Fibroblast of lung (primary cell): ENCODE data around the gene TENM3. TPM values are rescaled to one million over a fixed set of nuclear protein-coding genes. Genes with fewer than 3 reads are reported as not detected.

Experiments
- DNase-seq, 2 donors: peaks; one replicate each; pipeline versions ENCODE4 v3.0.0 to v3.0.0-alpha.2; 2010; ENCODE audit warnings: low read depth in 2 of 2
- H2AFZ ChIP-seq: 2 replicates; pipeline ENCODE4 v1.5.1; 2012; ENCODE audit warnings: low read length, control low read depth, inconsistent platforms
- H3K27ac ChIP-seq: 2 replicates; pipeline ENCODE4 v1.5.1; 2011; ENCODE audit warnings: low read length, control low read depth; ENCODE audit not compliant: insufficient read depth
- H3K27me3 ChIP-seq: 2 replicates; pipeline ENCODE4 v1.5.1; 2011; ENCODE audit warnings: mild to moderate bottlenecking, low read length; ENCODE audit not compliant: control insufficient read depth, insufficient read depth
- H3K36me3 ChIP-seq: 2 replicates; pipeline ENCODE4 v1.5.1; 2011; ENCODE audit warnings: low read length; ENCODE audit not compliant: control insufficient read depth, insufficient read depth
- H3K4me1 ChIP-seq: 2 replicates; pipeline ENCODE4 v1.5.1; 2011; ENCODE audit warnings: low read length; ENCODE audit not compliant: control insufficient read depth, insufficient read depth; ENCODE audit errors: extremely low read depth
- H3K4me2 ChIP-seq: 2 replicates; pipeline ENCODE4 v1.5.1; 2011; ENCODE audit warnings: low read length, control low read depth; ENCODE audit not compliant: insufficient read depth; ENCODE audit errors: extremely low read depth
- H3K4me3 ChIP-seq, 4 experiments: fragments of 200-600 bp in 1 of 4; sonication (generic) in 1 of 4; replicated peaks in 1 of 4; 2 replicates each; pipeline ENCODE4 v1.5.1; 2011 to 2016; ENCODE audit warnings: low read length in 4 of 4, low read depth in 3 of 4, mild to moderate bottlenecking in 3 of 4, control low read depth in 2 of 4, inconsistent platforms in 1 of 4, mixed read lengths in 1 of 4; ENCODE audit not compliant: insufficient read depth in 1 of 4; ENCODE audit errors: control extremely low read depth in 1 of 4
- H3K79me2 ChIP-seq: 2 replicates; pipeline ENCODE4 v1.5.1; 2012; ENCODE audit warnings: mild to moderate bottlenecking, low read length, inconsistent platforms; ENCODE audit not compliant: control insufficient read depth, insufficient read depth
- H3K9ac ChIP-seq: 2 replicates; pipeline ENCODE4 v1.5.1; 2011; ENCODE audit warnings: mild to moderate bottlenecking, low read length, control low read depth; ENCODE audit not compliant: insufficient read depth
- H3K9me3 ChIP-seq: 2 replicates; pipeline ENCODE4 v1.5.1; 2012; ENCODE audit warnings: low read depth, low read length; ENCODE audit not compliant: control insufficient read depth, insufficient read depth
- H4K20me1 ChIP-seq: 2 replicates; pipeline ENCODE4 v1.5.1; 2011; ENCODE audit warnings: low read length; ENCODE audit not compliant: control insufficient read depth, insufficient read depth; ENCODE audit errors: extremely low read depth
- EZH2 ChIP-seq: IDR thresholded peaks from 2 replicates; pipeline ENCODE4 v1.5.1; 2012; ENCODE audit warnings: low read length, control low read depth, mild to moderate bottlenecking; ENCODE audit errors: missing control alignments
- polyA plus RNA-seq, 2 donors: library from polyadenylated mRNA; depleted of rRNA in 1 of 2; stranded (reverse) in 1 of 2; unstranded in 1 of 2; fragments of >200 nt; gene quantifications; 2 replicates each; pipeline ENCODE4 v1.2.1, GENCODE V29; 2011 to 2012; ENCODE audit warnings: missing spikeins in 1 of 2
- total RNA-seq: library from RNA; depleted of rRNA; stranded (reverse); fragments of >200 nt; gene quantifications from 2 replicates; pipeline ENCODE4 v1.2.1, GENCODE V29; 2014
- TF ChIP-seq, protein P1 (sequence below), 2 donors: IDR thresholded peaks in 1 of 2; conservative IDR thresholded peaks in 1 of 2; 1 replicate in 1 of 2; 2 replicates in 1 of 2; pipeline ENCODE4 v1.5.1; 2011 to 2012; ENCODE audit warnings: low read length in 2 of 2, control low read depth in 1 of 2, inconsistent platforms in 1 of 2, low read depth in 1 of 2, mild to moderate bottlenecking in 1 of 2

The TENM3 gene
- total and polyA plus RNA-seq, 2 donors (not counting 1 experiment from before 2014, with no cell fraction given) = 2.7 to 3.6 TPM

DNA sequence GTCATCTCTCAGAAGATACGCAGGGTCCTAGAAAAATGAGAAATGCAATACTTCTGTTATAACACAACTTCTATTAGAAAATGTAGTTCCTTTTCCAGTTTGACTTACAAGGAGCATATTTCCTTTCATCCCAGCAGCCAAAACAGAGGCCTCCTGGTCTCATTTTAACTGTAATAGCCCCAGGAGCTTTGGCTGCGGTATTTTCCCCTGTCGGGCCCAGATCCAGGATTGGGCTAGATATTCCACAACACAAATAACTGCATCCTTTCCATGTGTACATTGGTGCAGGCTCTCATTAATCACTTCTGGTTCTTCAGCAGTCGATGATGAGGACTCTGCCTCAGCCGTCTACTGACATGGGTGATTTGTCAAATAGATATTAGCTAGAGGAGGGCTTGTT, 166.1 kb downstream of the TENM3 start:
- Histone ChIP-seq H3K79me2 (no peaks in the 10 kb centered on the region), H4K20me1 (no peaks in the 10 kb centered on the region), H3K36me3 (no peaks in the 10 kb centered on the region), H3K4me2 (no peak overlapping the region), H3K4me3 (no peak overlapping the region), H2AFZ (no peak overlapping the region), H3K27ac (no peak overlapping the region), H3K9me3 (no peaks in the 10 kb centered on the region), H3K9ac (no peak overlapping the region), H3K27me3 (no peaks in the 10 kb centered on the region), H3K4me1 (no peaks in the 10 kb centered on the region)
- peak in 1 of 2 donors; percentile 29 for DNase-seq
- TF ChIP-seq, protein P1, sequence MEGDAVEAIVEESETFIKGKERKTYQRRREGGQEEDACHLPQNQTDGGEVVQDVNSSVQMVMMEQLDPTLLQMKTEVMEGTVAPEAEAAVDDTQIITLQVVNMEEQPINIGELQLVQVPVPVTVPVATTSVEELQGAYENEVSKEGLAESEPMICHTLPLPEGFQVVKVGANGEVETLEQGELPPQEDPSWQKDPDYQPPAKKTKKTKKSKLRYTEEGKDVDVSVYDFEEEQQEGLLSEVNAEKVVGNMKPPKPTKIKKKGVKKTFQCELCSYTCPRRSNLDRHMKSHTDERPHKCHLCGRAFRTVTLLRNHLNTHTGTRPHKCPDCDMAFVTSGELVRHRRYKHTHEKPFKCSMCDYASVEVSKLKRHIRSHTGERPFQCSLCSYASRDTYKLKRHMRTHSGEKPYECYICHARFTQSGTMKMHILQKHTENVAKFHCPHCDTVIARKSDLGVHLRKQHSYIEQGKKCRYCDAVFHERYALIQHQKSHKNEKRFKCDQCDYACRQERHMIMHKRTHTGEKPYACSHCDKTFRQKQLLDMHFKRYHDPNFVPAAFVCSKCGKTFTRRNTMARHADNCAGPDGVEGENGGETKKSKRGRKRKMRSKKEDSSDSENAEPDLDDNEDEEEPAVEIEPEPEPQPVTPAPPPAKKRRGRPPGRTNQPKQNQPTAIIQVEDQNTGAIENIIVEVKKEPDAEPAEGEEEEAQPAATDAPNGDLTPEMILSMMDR (conservative IDR thresholded peaks at IDR 0.05 in 1 of 2, IDR thresholded peaks at IDR 0.05 in 1 of 2; ENCODE audit: low read depth in 1 of 2, low read length in 2 of 2) = no peak
- TF ChIP-seq EZH2 = no peak

DNA sequence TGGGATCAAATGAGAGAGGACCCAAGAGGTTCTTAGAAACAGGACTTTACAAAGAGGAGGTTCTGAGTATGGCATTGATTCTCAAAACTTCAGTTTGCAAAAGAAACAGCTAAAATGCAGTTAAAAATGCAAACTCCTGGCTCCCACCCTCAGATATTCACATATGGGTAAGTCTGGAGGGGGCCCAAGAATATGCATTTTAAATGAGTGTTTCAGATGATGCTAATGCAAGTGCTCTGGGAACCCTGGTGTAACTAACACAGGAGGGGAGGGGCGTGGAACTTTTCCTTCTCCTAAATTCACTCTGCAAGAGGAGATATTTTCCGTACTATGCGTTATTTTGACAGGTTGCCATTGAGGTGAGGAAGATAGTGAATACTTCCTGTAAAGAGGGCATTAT, 168.2 kb downstream of the TENM3 start:
- Histone ChIP-seq H3K4me2 (no peak overlapping the region), H3K27me3 (no peaks in the 10 kb centered on the region), H3K4me3 (no peak overlapping the region), H3K36me3 (no peaks in the 10 kb centered on the region), H3K4me1 (no peaks in the 10 kb centered on the region), H3K9me3 (no peaks in the 10 kb centered on the region), H4K20me1 (no peaks in the 10 kb centered on the region), H3K9ac (no peak overlapping the region), H2AFZ (no peak overlapping the region), H3K79me2 (no peaks in the 10 kb centered on the region), H3K27ac (no peak overlapping the region)
- TF ChIP-seq EZH2 = no peak
- TF ChIP-seq, protein P1 (conservative IDR thresholded peaks at IDR 0.05 in 1 of 2, IDR thresholded peaks at IDR 0.05 in 1 of 2; ENCODE audit: low read depth in 1 of 2, low read length in 2 of 2) = no peak
- DNase-seq = no peak

DNA sequence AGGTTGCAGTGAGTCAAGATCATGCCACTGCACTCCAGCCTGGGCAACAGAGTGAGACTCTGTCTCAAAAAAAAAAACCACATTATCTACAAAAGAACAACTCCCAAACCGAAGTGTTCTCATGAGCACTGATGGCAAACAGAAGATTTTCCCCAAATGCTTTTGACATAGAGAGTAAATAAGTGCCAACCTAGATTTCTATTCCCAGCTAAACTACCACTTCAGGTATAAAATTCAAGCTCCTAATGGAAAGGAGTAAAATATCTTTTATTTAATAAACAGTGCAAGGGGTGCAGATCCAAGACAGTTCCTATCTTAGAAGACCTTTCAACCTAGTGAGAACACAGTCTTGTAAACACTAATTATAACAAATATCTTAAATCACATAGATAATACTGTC, 170.3 kb downstream of the TENM3 start:
- Histone ChIP-seq H3K27me3 (no peaks in the 10 kb centered on the region), H3K79me2 (no peaks in the 10 kb centered on the region), H3K4me3 (no peak overlapping the region), H3K4me1 (no peaks in the 10 kb centered on the region), H3K27ac (no peak overlapping the region), H3K36me3 (no peaks in the 10 kb centered on the region), H3K9ac (no peak overlapping the region), H3K4me2 (no peak overlapping the region), H3K9me3 (no peaks in the 10 kb centered on the region), H2AFZ (no peak overlapping the region), H4K20me1 (no peaks in the 10 kb centered on the region)
- no peak for DNase-seq
- TF ChIP-seq, protein P1 (conservative IDR thresholded peaks at IDR 0.05 in 1 of 2, IDR thresholded peaks at IDR 0.05 in 1 of 2; ENCODE audit: low read depth in 1 of 2, low read length in 2 of 2) = no peak
- TF ChIP-seq EZH2 = no peak
